H1 (cell line): ENCODE results near the gene CIB2. TPM values are rescaled to one million over a fixed set of nuclear protein-coding genes. Genes with fewer than 3 reads are reported as not detected.

ENCODE experiments used
- CTCF ChIA-PET: fragments of 300-600 bp; sonication (Branson Sonifier 250); formaldehyde crosslinking; loops from one replicate; lab custom pipeline; 2021; ENCODE audit not compliant: partially characterized antibody; lab: Charles Lee
- POLR2A ChIA-PET: fragments of 300-600 bp; sonication (Branson Sonifier 250); formaldehyde crosslinking; loops from one replicate; lab custom pipeline; 2021; ENCODE audit warnings: inconsistent platforms; ENCODE audit not compliant: partially characterized antibody; lab: Charles Lee
- DNase-seq, 2 experiments: peaks; one replicate each; pipeline versions ENCODE4 v3.0.0 to v3.0.0-alpha.2; 2010 to 2022; ENCODE audit warnings: low spot score in 2 of 2, low read depth in 1 of 2, mixed read lengths in 1 of 2
- FAIRE-seq: peaks from 2 replicates; lab custom pipeline; 2011; peaks lifted over from hg19 to GRCh38; lab: Jason Lieb, UNC
- H2AFZ ChIP-seq: 2 replicates; pipeline ENCODE4 v1.8.1; 2012; ENCODE audit warnings: low read length, inconsistent platforms
- H2AK5ac ChIP-seq: 2 replicates; pipeline ENCODE4 v1.6.1; 2013; ENCODE audit warnings: low read depth, low read length
- H2BK120ac ChIP-seq: replicated peaks from 2 replicates; pipeline ENCODE3; 2013; ENCODE audit warnings: low read depth, low read length, inconsistent platforms
- H2BK12ac ChIP-seq: 2 replicates; pipeline ENCODE4 v1.6.1; 2013; ENCODE audit warnings: low read depth, low read length
- H2BK15ac ChIP-seq: 2 replicates; pipeline ENCODE4 v1.6.1; 2013; ENCODE audit warnings: low read length
- H2BK20ac ChIP-seq: 2 replicates; pipeline ENCODE4 v1.6.1; 2013; ENCODE audit warnings: low read length
- H2BK5ac ChIP-seq: 2 replicates; pipeline ENCODE4 v1.6.1; 2013; ENCODE audit warnings: low read depth, low read length
- H3K14ac ChIP-seq: 2 replicates; pipeline ENCODE4 v1.6.1; 2013; ENCODE audit warnings: inconsistent platforms; ENCODE audit not compliant: insufficient read length
- H3K18ac ChIP-seq: 2 replicates; pipeline ENCODE4 v1.6.1; 2013; ENCODE audit warnings: low read length; ENCODE audit errors: extremely low read depth
- H3K23ac ChIP-seq: 2 replicates; pipeline ENCODE4 v1.6.1; 2013; ENCODE audit warnings: inconsistent platforms; ENCODE audit not compliant: insufficient read length
- H3K23me2 ChIP-seq: 2 replicates; pipeline ENCODE4 v1.6.1; 2013; ENCODE audit warnings: low read depth, low read length
- H3K27ac ChIP-seq: 2 replicates; pipeline ENCODE4 v1.6.1; 2011; ENCODE audit warnings: low read depth, low read length, inconsistent platforms
- H3K27me3 ChIP-seq, 4 experiments: replicated peaks in 1 of 4; 1 replicate in 1 of 4; 2 replicates in 3 of 4; pipeline versions ENCODE4 v1.6.1 to v1.8.1; 2011 to 2013; ENCODE audit warnings: low read length in 3 of 4, mild to moderate bottlenecking in 3 of 4, inconsistent platforms in 2 of 4, mixed read lengths in 2 of 4, moderate library complexity in 1 of 4; ENCODE audit not compliant: control insufficient read depth in 3 of 4, insufficient read depth in 3 of 4; ENCODE audit errors: extremely low read depth in 1 of 4
- H3K36me3 ChIP-seq, 4 experiments: 2 replicates each; pipeline versions ENCODE4 v1.6.1 to v1.8.1; 2011 to 2013; ENCODE audit warnings: mild to moderate bottlenecking in 4 of 4, low read length in 3 of 4, moderate library complexity in 2 of 4, control low read depth in 1 of 4, inconsistent platforms in 1 of 4; ENCODE audit not compliant: insufficient read depth in 4 of 4, control insufficient read depth in 2 of 4
- H3K4ac ChIP-seq: replicated peaks from 2 replicates; pipeline ENCODE3; 2013; ENCODE audit warnings: low read length, low read depth, mixed read lengths, inconsistent platforms; ENCODE audit not compliant: insufficient read length
- H3K4me1 ChIP-seq, 4 experiments: replicated peaks in 1 of 4; 1 replicate in 1 of 4; 2 replicates in 3 of 4; pipeline versions ENCODE4 v1.6.1 to v1.8.1; 2011 to 2013; ENCODE audit warnings: low read length in 3 of 4, inconsistent platforms in 2 of 4, mixed read lengths in 1 of 4; ENCODE audit not compliant: insufficient read depth in 4 of 4, control insufficient read depth in 3 of 4
- H3K4me2 ChIP-seq, 2 experiments: 2 replicates each; pipeline versions ENCODE4 v1.6.1 to v1.8.1; 2011 to 2013; ENCODE audit warnings: low read depth in 2 of 2, low read length in 2 of 2, control low read depth in 1 of 2, inconsistent platforms in 1 of 2, mild to moderate bottlenecking in 1 of 2; ENCODE audit not compliant: insufficient read depth in 1 of 2
- H3K4me3 ChIP-seq, 4 experiments: fragments of 200-600, 300-600 bp in 1 of 4; sonication (generic), shearing (Covaris generic), sonication (Bioruptor Twin) in 1 of 4; 2 replicates each; pipeline versions ENCODE4 v1.5.1 to v1.8.1; 2011 to 2016; ENCODE audit warnings: low read length in 4 of 4, low read depth in 3 of 4, control low read depth in 2 of 4, inconsistent platforms in 2 of 4, mild to moderate bottlenecking in 2 of 4, mixed read lengths in 1 of 4, moderate library complexity in 1 of 4; ENCODE audit not compliant: insufficient read depth in 2 of 4; ENCODE audit errors: extremely low read depth in 1 of 4
- H3K56ac ChIP-seq: replicated peaks from 2 replicates; pipeline ENCODE3; 2013; ENCODE audit warnings: low read depth, mild to moderate bottlenecking, mixed read lengths, low read length, inconsistent platforms; ENCODE audit not compliant: insufficient read length
- H3K79me1 ChIP-seq: 2 replicates; pipeline ENCODE4 v1.6.1; 2013; ENCODE audit warnings: low read depth, low read length, control low read depth
- H3K79me2 ChIP-seq, 2 experiments: 2 replicates each; pipeline versions ENCODE4 v1.6.1 to v1.8.1; 2012 to 2013; ENCODE audit warnings: low read length in 2 of 2, mild to moderate bottlenecking in 2 of 2, inconsistent platforms in 1 of 2; ENCODE audit not compliant: insufficient read depth in 2 of 2, control insufficient read depth in 1 of 2
- H3K9ac ChIP-seq, 4 experiments: replicated peaks in 1 of 4; 1 replicate in 1 of 4; 2 replicates in 3 of 4; pipeline versions ENCODE4 v1.6.1 to v1.8.1; 2011 to 2013; ENCODE audit warnings: low read depth in 3 of 4, low read length in 3 of 4, control low read depth in 2 of 4, mild to moderate bottlenecking in 2 of 4, moderate library complexity in 2 of 4, inconsistent platforms in 1 of 4; ENCODE audit errors: extremely low read depth in 1 of 4
- H3K9me3 ChIP-seq, 2 experiments: 2 replicates each; pipeline versions ENCODE4 v1.6.1 to v1.8.1; 2012 to 2013; ENCODE audit warnings: mild to moderate bottlenecking in 2 of 2, moderate library complexity in 2 of 2, control low read depth in 1 of 2, inconsistent platforms in 1 of 2, low read depth in 1 of 2, low read length in 1 of 2, mixed read lengths in 1 of 2; ENCODE audit not compliant: insufficient read depth in 2 of 2
- H4K20me1 ChIP-seq, 2 experiments: replicated peaks in 1 of 2; 2 replicates each; pipeline versions ENCODE3 to v1.8.1; 2011 to 2013; ENCODE audit warnings: inconsistent platforms in 2 of 2, low read length in 2 of 2, mild to moderate bottlenecking in 1 of 2; ENCODE audit not compliant: insufficient read depth in 2 of 2, control insufficient read depth in 1 of 2
- H4K5ac ChIP-seq: 2 replicates; pipeline ENCODE4 v1.6.1; 2013; ENCODE audit warnings: low read length, low read depth, mixed read lengths, inconsistent platforms; ENCODE audit not compliant: insufficient read length
- H4K8ac ChIP-seq: 2 replicates; pipeline ENCODE4 v1.8.0; 2013; ENCODE audit warnings: mild to moderate bottlenecking, moderate library complexity, low read length, inconsistent platforms; ENCODE audit not compliant: insufficient read depth; ENCODE audit errors: extremely low read depth
- H4K91ac ChIP-seq: replicated peaks from 2 replicates; pipeline ENCODE3; 2013; ENCODE audit warnings: low read length, mixed read lengths, inconsistent platforms; ENCODE audit not compliant: insufficient read length
- CHD1 ChIP-seq: IDR thresholded peaks from 2 replicates; pipeline ENCODE4 v1.6.1; 2012; ENCODE audit warnings: low read depth, low read length, improper control_type of control experiment
- CREB1 ChIP-seq: IDR thresholded peaks from 2 replicates; pipeline ENCODE4 v1.6.1; 2012; ENCODE audit warnings: inconsistent platforms
- GABPA ChIP-seq: IDR thresholded peaks from 2 replicates; pipeline ENCODE4 v1.6.1; 2011; ENCODE audit warnings: mild to moderate bottlenecking, low read length, moderate library complexity, borderline replicate concordance; ENCODE audit not compliant: insufficient read depth
- MAX ChIP-seq: IDR thresholded peaks from 2 replicates; pipeline ENCODE4 v1.6.1; 2012; ENCODE audit warnings: inconsistent platforms
- TEAD4 ChIP-seq: IDR thresholded peaks from 2 replicates; pipeline ENCODE4 v1.6.1; 2012; ENCODE audit warnings: low read depth, low read length, inconsistent platforms, mixed read lengths
- WGBS, 2 experiments: shearing (Covaris generic) in 1 of 2; methylation state at CpG; one replicate each; pipeline versions ENCODE4 v1.1.6 to v1.1.7; 2013 to 2015; ENCODE audit warnings: low lambda C conversion rate in 2 of 2, mixed read lengths in 2 of 2, inconsistent platforms in 1 of 2, low coverage in 1 of 2, missing lambda C conversion rate in 1 of 2; ENCODE audit not compliant: insufficient replicate concordance in 2 of 2, insufficient coverage in 1 of 2, insufficient read length in 1 of 2; ENCODE audit errors: extremely low coverage in 1 of 2, missing lambda C conversion rate in 1 of 2; 5-methylcytosine and 5-hydroxymethylcytosine counted together
- polyA plus RNA-seq, 7 experiments: library from polyadenylated mRNA; depleted of rRNA in 3 of 7; stranded (reverse) in 5 of 7; unstranded in 2 of 7; fragments of >200 nt in 5 of 7; fragments of 200-250 nt in 2 of 7; gene quantifications; 1 replicate in 5 of 7; 2 replicates in 1 of 7; 4 replicates in 1 of 7; pipeline versions ENCODE4 v1.2.1 to v1.2.3, GENCODE V29; 2011 to 2013; ENCODE audit warnings: missing spikeins in 2 of 7, mixed read lengths in 2 of 7
- total RNA-seq: library from RNA; stranded (reverse); fragmentation: NEBNext Ultra II Directional; extraction: Animal tissue kit (Norgen Biotek cat#: 25700); gene quantifications from 2 replicates; pipeline ENCODE4 v1.2.1, GENCODE V29; 2021

Gene CIB2
- total and polyA plus RNA-seq, 2 of the 8 experiments (the other 6 are each of a cell fraction or from before 2014, with no cell fraction given), result 41.5 to 45.8 TPM

GRCh38 chr15:78069052-78069414 lies 62.2 kb downstream of the CIB2 start:
- no peak overlapping the region for H3K23ac ChIP-seq
- H2BK15ac ChIP-seq, result no peak overlapping the region
- H3K9ac ChIP-seq, result no peak overlapping the region
- whole genome bisulfite sequencing, 2 experiments, result 77% methylated on average over 7 of the region's 7 CpGs; no CpG with 5 or more reads in 1 of the 2 experiments
- H3K14ac ChIP-seq, result no peak overlapping the region
- H3K4me2 ChIP-seq, result peak overlapping the region in 1 of 2 experiments; percentile 12; a peak in 1 of 4 replicates
- no peak overlapping the region for H3K18ac ChIP-seq
- no peak for FAIRE-seq
- H3K4ac ChIP-seq, result no peak overlapping the region
- H2AK5ac ChIP-seq, result no peak overlapping the region
- H2BK120ac ChIP-seq, result no peak overlapping the region
- DNase-seq, result no peak
- CTCF ChIA-PET, result interaction anchor here (0.9 to 2.6 kb wide), 9 partner anchors 9 to 127 kb away, joined by 3 to 11 read pairs (median 5); no protein-coding TSS in a partner anchor
- H4K5ac ChIP-seq, result no peak overlapping the region
- no peaks in the 10 kb centered on the region for H3K36me3 ChIP-seq
- H3K79me1 ChIP-seq, result peaks cover 10% of the 10 kb centered on the region
- H4K8ac ChIP-seq, result no peak overlapping the region
- POLR2A ChIA-PET, result no interaction called here
- H2BK12ac ChIP-seq, result no peak overlapping the region
- H2BK20ac ChIP-seq, result no peak overlapping the region
- TF ChIP-seq CHD1 (no peak), GABPA (no peak), TEAD4 (no peak), CREB1 (no peak), MAX (no peak)
- H2BK5ac ChIP-seq, result no peak overlapping the region; the same call in 1 of the 2 replicates
- H4K91ac ChIP-seq, result no peak overlapping the region
- peaks cover 3 to 48% of the 10 kb centered on the region in 2 experiments; a peak in 3 of 4 replicates for H3K79me2 ChIP-seq
- H3K4me1 ChIP-seq, result peaks cover 9 to 35% (median 21%) of the 10 kb centered on the region in 4 experiments
- no peaks in the 10 kb centered on the region; the same call in 1 of the 2 replicates for H3K23me2 ChIP-seq
- no peak overlapping the region for H3K56ac ChIP-seq
- H3K27me3 ChIP-seq, result no peaks in the 10 kb centered on the region; a peak in 1 of 7 replicates
- H3K27ac ChIP-seq, result no peak overlapping the region
- no peaks in the 10 kb centered on the region for H3K9me3 ChIP-seq
- H3K4me3 ChIP-seq, result no peak overlapping the region
- no peak overlapping the region for H2AFZ ChIP-seq
- peaks cover 0 to 9% of the 10 kb centered on the region in 2 experiments for H4K20me1 ChIP-seq
